ENCODE data around the gene NF1. TPM values are rescaled to one million over a fixed set of nuclear protein-coding genes. Genes with fewer than 3 reads are reported as not detected.
"Not testable (repeated sequence)": the region's sequence is repeated elsewhere in the genome, so short reads cannot be mapped to it uniquely, and the experiment has no call there.

Gene NF1
- total RNA-seq, 2 experiments from 2014 or later = 22.1 to 26.2 TPM

- H3K27ac Mint-ChIP-seq; H3K9me3 Mint-ChIP-seq (ENCODE audit: low read depth); ATAC-seq; H3K4me1 Mint-ChIP-seq; H3K36me3 Mint-ChIP-seq (ENCODE audit: low read depth); POLR2A ChIA-PET; DNase-seq; intact Hi-C loops (cut with DNase I, micrococcal nuclease); H3K27me3 Mint-ChIP-seq; H3K4me3 Mint-ChIP-seq: not testable (repeated sequence)
- CTCF ChIA-PET = interaction anchor here (2.2 kb wide), 1 partner anchor 8 kb away, joined by 6 read pairs; no protein-coding TSS in a partner anchor
These were observed 168.1 kb downstream of the NF1 start for GRCh38 chr17:31262923-31263322.

- Mint-ChIP-seq H3K9me3 (ENCODE audit: low read depth) (no peaks in the 10 kb centered on the region), H3K36me3 (ENCODE audit: low read depth) (peaks cover 7% of the 10 kb centered on the region), H3K4me1 (no peaks in the 10 kb centered on the region), H3K4me3 (no peak overlapping the region), H3K27me3 (no peaks in the 10 kb centered on the region), H3K27ac (no peak overlapping the region)
- POLR2A ChIA-PET = no interaction called here
- DNase-seq = no peak
- CTCF ChIA-PET = interaction anchor here (1.0 to 1.6 kb wide), 4 partner anchors 13 to 105 kb away, joined by 3 to 5 read pairs (median 4); no protein-coding TSS in a partner anchor
- ATAC-seq = no peak
- intact Hi-C loops (cut with DNase I, micrococcal nuclease) = loop anchor here (1.0 kb wide), 1 partner anchor 107 kb away; no protein-coding TSS in a partner anchor
These were observed 171.3 kb downstream of the NF1 start for GRCh38 chr17:31266042-31266441.

- H3K36me3 Mint-ChIP-seq (ENCODE audit: low read depth) = peaks cover 5% of the 10 kb centered on the region
- no peaks in the 10 kb centered on the region for H3K4me1 Mint-ChIP-seq
- ATAC-seq = no peak
- no peak overlapping the region for H3K27ac Mint-ChIP-seq
- intact Hi-C loops (cut with DNase I, micrococcal nuclease) = no loop called here
- CTCF ChIA-PET = interaction anchor here (0.8 to 1.1 kb wide), 2 partner anchors 104 to 328 kb away, joined by 3 read pairs; no protein-coding TSS in a partner anchor
- H3K27me3 Mint-ChIP-seq = no peaks in the 10 kb centered on the region
- no peak for DNase-seq
- POLR2A ChIA-PET = no interaction called here
- H3K4me3 Mint-ChIP-seq = no peak overlapping the region
- no peaks in the 10 kb centered on the region for H3K9me3 Mint-ChIP-seq (ENCODE audit: low read depth)
These were observed 174.3 kb downstream of the NF1 start for GRCh38 chr17:31269036-31269577.

- ATAC-seq (no peak), DNase-seq (no peak)
- no peak overlapping the region for H3K27ac Mint-ChIP-seq
- no peaks in the 10 kb centered on the region for H3K27me3 Mint-ChIP-seq
- peaks cover 5% of the 10 kb centered on the region for H3K36me3 Mint-ChIP-seq (ENCODE audit: low read depth)
- POLR2A ChIA-PET = no interaction called here
- H3K9me3 Mint-ChIP-seq (ENCODE audit: low read depth) = no peaks in the 10 kb centered on the region
- CTCF ChIA-PET = interaction anchor here (0.8 to 1.1 kb wide), 2 partner anchors 103 to 328 kb away, joined by 3 read pairs; no protein-coding TSS in a partner anchor
- H3K4me1 Mint-ChIP-seq = no peaks in the 10 kb centered on the region
- no peak overlapping the region for H3K4me3 Mint-ChIP-seq
- intact Hi-C loops (cut with DNase I, micrococcal nuclease) = no loop called here
These were observed 174.8 kb downstream of the NF1 start for GRCh38 chr17:31269578-31269983.

- H3K27me3 Mint-ChIP-seq = no peaks in the 10 kb centered on the region
- ATAC-seq (no peak), DNase-seq (no peak)
- H3K4me1 Mint-ChIP-seq = no peaks in the 10 kb centered on the region
- peaks cover 2% of the 10 kb centered on the region for H3K36me3 Mint-ChIP-seq (ENCODE audit: low read depth)
- intact Hi-C loops (cut with DNase I, micrococcal nuclease) = no loop called here
- ChIA-PET POLR2A (no interaction called here), CTCF (no interaction called here)
- H3K4me3 Mint-ChIP-seq = no peak overlapping the region
- H3K9me3 Mint-ChIP-seq (ENCODE audit: low read depth) = no peaks in the 10 kb centered on the region
- H3K27ac Mint-ChIP-seq = no peak overlapping the region
These were observed 177.5 kb downstream of the NF1 start for GRCh38 chr17:31272236-31272635.

- ATAC-seq (no peak), DNase-seq (no peak)
- no peaks in the 10 kb centered on the region for H3K9me3 Mint-ChIP-seq (ENCODE audit: low read depth)
- ChIA-PET POLR2A (no interaction called here), CTCF (no interaction called here)
- no peaks in the 10 kb centered on the region for H3K27me3 Mint-ChIP-seq
- H3K36me3 Mint-ChIP-seq (ENCODE audit: low read depth) = peaks cover 2% of the 10 kb centered on the region
- no peak overlapping the region for H3K27ac Mint-ChIP-seq
- intact Hi-C loops (cut with DNase I, micrococcal nuclease) = no loop called here
- no peaks in the 10 kb centered on the region for H3K4me1 Mint-ChIP-seq
- no peak overlapping the region for H3K4me3 Mint-ChIP-seq
These were observed 178.0 kb downstream of the NF1 start for GRCh38 chr17:31272803-31273202.

GRCh38 chr17:31273516-31273915, 178.7 kb downstream of the NF1 start:
- Mint-ChIP-seq H3K27ac (no peak overlapping the region), H3K36me3 (ENCODE audit: low read depth) (no peaks in the 10 kb centered on the region), H3K4me1 (no peaks in the 10 kb centered on the region), H3K27me3 (no peaks in the 10 kb centered on the region), H3K4me3 (no peak overlapping the region), H3K9me3 (ENCODE audit: low read depth) (no peaks in the 10 kb centered on the region)
- intact Hi-C loops (cut with DNase I, micrococcal nuclease) = no loop called here
- CTCF ChIA-PET = no interaction called here
- POLR2A ChIA-PET = no interaction called here
- DNase-seq (no peak), ATAC-seq (no peak)

GRCh38 chr17:31274252-31274651, 179.5 kb downstream of the NF1 start:
- POLR2A ChIA-PET = no interaction called here
- no peaks in the 10 kb centered on the region for H3K27me3 Mint-ChIP-seq
- no peak overlapping the region for H3K4me3 Mint-ChIP-seq
- H3K27ac Mint-ChIP-seq = no peak overlapping the region
- ATAC-seq (no peak), DNase-seq (no peak)
- CTCF ChIA-PET = no interaction called here
- no peaks in the 10 kb centered on the region for H3K36me3 Mint-ChIP-seq (ENCODE audit: low read depth)
- H3K9me3 Mint-ChIP-seq (ENCODE audit: low read depth) = no peaks in the 10 kb centered on the region
- no peaks in the 10 kb centered on the region for H3K4me1 Mint-ChIP-seq
- intact Hi-C loops (cut with DNase I, micrococcal nuclease) = no loop called here

GRCh38 chr17:31275116-31275515, 180.3 kb downstream of the NF1 start:
- H3K27ac Mint-ChIP-seq = no peak overlapping the region
- H3K4me1 Mint-ChIP-seq = no peaks in the 10 kb centered on the region
- H3K27me3 Mint-ChIP-seq = no peaks in the 10 kb centered on the region
- no peaks in the 10 kb centered on the region for H3K36me3 Mint-ChIP-seq (ENCODE audit: low read depth)
- H3K9me3 Mint-ChIP-seq (ENCODE audit: low read depth) = no peaks in the 10 kb centered on the region
- no peak overlapping the region for H3K4me3 Mint-ChIP-seq
- ChIA-PET CTCF (no interaction called here), POLR2A (no interaction called here)
- DNase-seq (no peak), ATAC-seq (no peak)
- intact Hi-C loops (cut with DNase I, micrococcal nuclease) = no loop called here

- POLR2A ChIA-PET = no interaction called here
- Mint-ChIP-seq H3K36me3 (ENCODE audit: low read depth) (peaks cover 3% of the 10 kb centered on the region), H3K27me3 (no peaks in the 10 kb centered on the region), H3K4me3 (no peak overlapping the region), H3K27ac (no peak overlapping the region), H3K4me1 (no peaks in the 10 kb centered on the region), H3K9me3 (ENCODE audit: low read depth) (no peaks in the 10 kb centered on the region)
- CTCF ChIA-PET = interaction anchor here (0.6 to 1.5 kb wide), 3 partner anchors 13 to 271 kb away, joined by 3 to 4 read pairs (median 3); no protein-coding TSS in a partner anchor
- DNase-seq = no peak
- intact Hi-C loops (cut with DNase I, micrococcal nuclease) = no loop called here
- ATAC-seq = no peak
These were observed 184.6 kb downstream of the NF1 start for GRCh38 chr17:31279401-31279800.

GRCh38 chr17:31281061-31281460, 186.3 kb downstream of the NF1 start:
- ATAC-seq = no peak
- Mint-ChIP-seq H3K4me3 (no peak overlapping the region), H3K4me1 (no peaks in the 10 kb centered on the region), H3K9me3 (ENCODE audit: low read depth) (no peaks in the 10 kb centered on the region), H3K27me3 (no peaks in the 10 kb centered on the region), H3K27ac (no peak overlapping the region), H3K36me3 (ENCODE audit: low read depth) (peaks cover 3% of the 10 kb centered on the region)
- DNase-seq = no peak
- CTCF ChIA-PET = no interaction called here
- intact Hi-C loops (cut with DNase I, micrococcal nuclease) = no loop called here
- POLR2A ChIA-PET = no interaction called here

- CTCF ChIA-PET = no interaction called here
- no peaks in the 10 kb centered on the region for H3K27me3 Mint-ChIP-seq
- DNase-seq = no peak
- H3K4me3 Mint-ChIP-seq = no peak overlapping the region
- ATAC-seq = no peak
- H3K27ac Mint-ChIP-seq = no peak overlapping the region
- intact Hi-C loops (cut with DNase I, micrococcal nuclease) = no loop called here
- peaks cover 6% of the 10 kb centered on the region for H3K36me3 Mint-ChIP-seq (ENCODE audit: low read depth)
- POLR2A ChIA-PET = no interaction called here
- peaks cover 10% of the 10 kb centered on the region for H3K4me1 Mint-ChIP-seq
- no peaks in the 10 kb centered on the region for H3K9me3 Mint-ChIP-seq (ENCODE audit: low read depth)
These were observed 189.1 kb downstream of the NF1 start for GRCh38 chr17:31283841-31284240.

- Mint-ChIP-seq H3K36me3 (ENCODE audit: low read depth) (peaks cover 8% of the 10 kb centered on the region), H3K27me3 (no peaks in the 10 kb centered on the region), H3K4me1 (peaks cover 19% of the 10 kb centered on the region), H3K9me3 (ENCODE audit: low read depth) (no peaks in the 10 kb centered on the region), H3K4me3 (no peak overlapping the region), H3K27ac (no peak overlapping the region)
- intact Hi-C loops (cut with DNase I, micrococcal nuclease) = no loop called here
- CTCF ChIA-PET = no interaction called here
- POLR2A ChIA-PET = no interaction called here
- DNase-seq = no peak
- no peak for ATAC-seq
These were observed 191.8 kb downstream of the NF1 start for GRCh38 chr17:31286587-31286986.

All from activated CD4-positive, alpha-beta T cell treated with anti-CD3 and anti-CD28 coated beads for 36 hours (primary cell).